Activated naive CD8-positive, alpha-beta T cell treated with anti-CD3 and anti-CD28 coated beads, Interleukin-2, amount 50 U/mL, for 24 hours (primary cell): ENCODE measurements around the gene ABI1.
A peak's percentile ranks its signal among the peaks of the same experiment; 100 is the strongest.
"Not testable (repeated sequence)": the region's sequence is repeated elsewhere in the genome, so short reads cannot be mapped to it uniquely, and the experiment has no call there.

ENCODE experiments used
- ATAC-seq: fragments of 150-1000 bp; cut with Tn5 transposase; one replicate; pipeline ENCODE4 v1.10.0; 2021
- DNase-seq: peaks from one replicate; pipeline ENCODE4 v3.0.0; 2021
- H3K27ac Mint-ChIP-seq: one replicate; pipeline ENCODE4 v1.8.0; 2021; ENCODE audit warnings: mild to moderate bottlenecking, mixed read lengths
- H3K27me3 Mint-ChIP-seq: one replicate; pipeline ENCODE4 v1.8.0; 2021; ENCODE audit warnings: mixed read lengths
- H3K36me3 Mint-ChIP-seq: one replicate; pipeline ENCODE4 v1.8.0; 2021; ENCODE audit warnings: low read depth, mixed read lengths
- H3K4me1 Mint-ChIP-seq: one replicate; pipeline ENCODE4 v1.8.0; 2021; ENCODE audit warnings: mixed read lengths
- H3K4me3 Mint-ChIP-seq: one replicate; pipeline ENCODE4 v1.8.0; 2021; ENCODE audit warnings: mild to moderate bottlenecking, moderate library complexity, mixed read lengths
- H3K9me3 Mint-ChIP-seq: one replicate; pipeline ENCODE4 v1.8.0; 2021; ENCODE audit warnings: mixed read lengths

Gene ABI1

GRCh38 chr10:26860102-26860442, 686 bp downstream of the ABI1 start:
- ATAC-seq = peak; percentile 1
- peaks cover 43% of the 10 kb centered on the region for H3K4me1 Mint-ChIP-seq
- H3K27me3 Mint-ChIP-seq = peaks cover 5% of the 10 kb centered on the region
- DNase-seq = peak; percentile 55
- H3K9me3 Mint-ChIP-seq = no peaks in the 10 kb centered on the region
- H3K36me3 Mint-ChIP-seq = no peaks in the 10 kb centered on the region
- peak overlapping the region; percentile 99 for H3K27ac Mint-ChIP-seq
- H3K4me3 Mint-ChIP-seq = peak overlapping the region; percentile 99

DNA sequence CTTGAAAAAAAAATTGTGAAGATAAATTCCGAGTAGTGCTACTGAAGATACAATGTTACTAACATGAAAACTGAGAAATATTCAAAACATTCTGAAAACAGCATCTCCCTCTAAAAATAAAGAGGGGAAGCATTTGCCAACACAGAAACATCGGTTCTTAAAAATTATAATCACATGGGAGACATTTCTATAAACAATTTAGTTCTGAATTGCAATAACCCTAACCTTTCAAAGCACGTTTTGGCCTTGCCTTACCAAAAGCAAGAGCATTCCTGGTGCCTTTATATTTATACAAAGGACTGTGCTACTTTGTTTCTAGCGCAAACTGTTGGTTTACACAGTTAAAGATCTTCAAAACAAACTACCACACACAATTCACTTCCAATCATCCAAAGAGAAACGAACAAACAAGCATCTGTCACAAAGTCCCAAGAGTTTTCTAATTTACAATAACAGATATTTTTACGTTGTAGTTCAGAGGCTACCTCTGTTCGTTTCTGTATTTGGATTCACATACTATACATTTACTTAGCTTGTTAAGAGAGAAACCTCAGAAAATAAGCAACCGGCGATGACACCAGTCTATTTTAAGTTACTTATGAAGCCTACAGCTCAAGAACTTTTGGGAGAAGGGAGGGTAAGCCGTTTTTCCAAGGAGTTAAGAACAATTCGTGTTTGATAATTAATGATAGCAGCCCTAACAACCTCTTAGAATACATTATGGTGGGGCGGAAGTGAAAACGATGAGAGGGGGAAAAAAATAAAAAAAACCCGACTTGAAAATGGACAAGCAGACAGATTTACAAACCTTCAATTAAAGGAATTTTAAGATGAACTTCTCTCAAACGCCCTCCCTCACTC, 1.3 kb downstream of the ABI1 start:
- DNase-seq (no peak), ATAC-seq (no peak)
- peak overlapping the region; percentile 99 for H3K27ac Mint-ChIP-seq
- peak overlapping the region; percentile 99 for H3K4me3 Mint-ChIP-seq
- peaks cover 5% of the 10 kb centered on the region for H3K27me3 Mint-ChIP-seq
- H3K36me3 Mint-ChIP-seq = no peaks in the 10 kb centered on the region
- H3K4me1 Mint-ChIP-seq = peaks cover 48% of the 10 kb centered on the region
- no peaks in the 10 kb centered on the region for H3K9me3 Mint-ChIP-seq

DNA sequence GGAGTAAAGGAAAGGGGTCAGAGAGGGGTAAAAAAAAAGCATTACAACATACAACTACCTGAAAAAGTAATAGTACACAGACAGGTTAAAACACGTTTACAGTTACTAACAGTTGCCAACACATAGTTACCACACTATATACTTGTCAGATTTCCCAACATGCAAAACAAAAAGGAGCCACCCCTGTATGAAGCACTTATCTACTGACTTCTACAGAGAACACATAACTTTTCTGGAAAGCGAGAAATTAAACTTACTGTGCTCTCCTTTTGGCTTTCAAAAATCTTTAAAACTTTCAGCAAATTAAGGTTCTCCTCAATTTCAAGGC, 2.1 kb downstream of the ABI1 start:
- peak overlapping the region; percentile 75 for H3K27ac Mint-ChIP-seq
- ATAC-seq (no peak), DNase-seq (no peak)
- peak overlapping the region; percentile 99 for H3K4me3 Mint-ChIP-seq
- H3K27me3 Mint-ChIP-seq = peaks cover 5% of the 10 kb centered on the region
- peaks cover 2% of the 10 kb centered on the region for H3K36me3 Mint-ChIP-seq
- H3K4me1 Mint-ChIP-seq = peaks cover 56% of the 10 kb centered on the region
- H3K9me3 Mint-ChIP-seq = peaks cover 2% of the 10 kb centered on the region

DNA sequence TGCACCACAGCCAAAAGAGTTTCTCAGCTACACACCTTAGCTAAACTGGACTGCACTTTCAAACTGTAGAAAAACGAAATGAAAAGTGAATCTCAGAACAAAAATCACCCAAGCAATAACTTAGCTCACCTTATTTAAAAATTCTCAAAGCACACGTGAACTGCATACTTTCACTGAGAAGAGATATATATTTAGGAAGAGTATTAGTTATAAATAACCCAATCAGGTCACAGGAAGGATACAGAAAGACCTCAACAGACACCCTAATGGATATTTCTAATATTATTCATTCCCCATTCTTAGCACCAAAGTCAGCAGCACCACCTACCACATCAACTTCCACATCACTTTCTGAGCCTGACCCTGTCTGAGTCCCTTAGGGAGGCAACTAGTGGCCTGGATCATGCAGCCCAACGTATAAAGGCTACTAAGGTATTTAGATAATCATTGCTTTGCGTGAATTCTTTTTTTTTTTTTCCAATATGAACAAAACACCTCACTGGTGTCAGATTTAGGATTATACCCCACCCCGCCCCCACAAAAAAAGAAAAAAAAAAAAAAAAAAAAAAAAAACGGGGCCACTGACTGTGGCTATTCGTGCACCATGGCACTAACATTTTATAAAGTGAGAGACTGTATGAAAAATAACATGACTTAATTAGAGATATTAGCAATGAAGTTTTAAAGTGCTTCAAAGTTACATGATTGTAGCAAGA, 2.6 kb downstream of the ABI1 start:
- H3K36me3 Mint-ChIP-seq = peaks cover 3% of the 10 kb centered on the region
- DNase-seq = no peak
- H3K9me3 Mint-ChIP-seq = peaks cover 3% of the 10 kb centered on the region
- peaks cover 1% of the 10 kb centered on the region for H3K27me3 Mint-ChIP-seq
- peak overlapping the region; percentile 75 for H3K27ac Mint-ChIP-seq
- peak overlapping the region; percentile 99 for H3K4me3 Mint-ChIP-seq
- ATAC-seq = no peak
- peaks cover 57% of the 10 kb centered on the region for H3K4me1 Mint-ChIP-seq

- Mint-ChIP-seq H3K27ac (peak overlapping the region; percentile 75), H3K4me3 (peak overlapping the region; percentile 99), H3K4me1 (peaks cover 57% of the 10 kb centered on the region)
- ATAC-seq, DNase-seq, H3K36me3 Mint-ChIP-seq, H3K9me3 Mint-ChIP-seq, H3K27me3 Mint-ChIP-seq: not testable (repeated sequence)
Observed at GRCh38 chr10:26857553-26857952, 3.2 kb downstream of the ABI1 start.

DNA sequence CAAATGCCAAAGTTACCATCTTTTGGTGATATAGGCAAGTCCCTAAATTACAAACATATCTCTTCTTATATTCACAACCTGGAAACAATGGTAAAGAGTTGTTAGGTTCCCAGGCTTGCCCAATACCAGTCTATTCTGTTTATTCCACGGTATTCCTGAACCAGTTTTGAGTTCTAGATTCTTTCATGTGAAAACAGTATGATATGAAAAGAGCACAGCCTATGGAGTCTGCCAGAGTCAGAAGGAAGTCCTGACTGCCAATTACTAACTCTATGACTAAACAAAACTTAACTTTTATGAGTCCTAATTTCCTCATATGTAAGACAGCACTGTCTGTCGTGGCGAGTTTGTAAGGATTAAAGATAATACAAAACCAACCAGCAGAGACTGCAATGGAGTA, 5.6 kb downstream of the ABI1 start:
- Mint-ChIP-seq H3K9me3 (peaks cover 3% of the 10 kb centered on the region), H3K4me1 (peaks cover 63% of the 10 kb centered on the region), H3K27ac (no peak overlapping the region), H3K4me3 (no peak overlapping the region), H3K36me3 (peaks cover 7% of the 10 kb centered on the region), H3K27me3 (no peaks in the 10 kb centered on the region)
- ATAC-seq (peak; percentile 63), DNase-seq (no peak)

DNA sequence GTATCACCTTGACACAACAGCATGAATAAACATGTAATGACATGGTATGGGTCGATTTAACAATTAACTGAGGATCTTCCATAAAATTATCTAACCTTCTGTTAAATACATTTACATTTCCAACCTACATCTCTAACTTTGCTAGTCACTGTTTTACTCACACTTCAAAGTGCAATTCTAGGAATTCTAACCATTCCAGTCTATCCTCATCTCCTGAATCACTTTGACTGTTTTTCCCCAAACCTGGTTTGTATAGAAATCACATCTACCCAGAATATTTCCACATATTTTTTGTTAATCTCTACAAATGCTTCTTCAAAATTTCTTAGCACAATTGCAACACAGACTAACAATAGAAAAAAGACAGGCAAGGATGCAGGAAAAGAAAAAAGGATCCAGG, 6.2 kb downstream of the ABI1 start:
- peaks cover 68% of the 10 kb centered on the region for H3K4me1 Mint-ChIP-seq
- peaks cover 3% of the 10 kb centered on the region for H3K9me3 Mint-ChIP-seq
- H3K27ac Mint-ChIP-seq = no peak overlapping the region
- peaks cover 7% of the 10 kb centered on the region for H3K36me3 Mint-ChIP-seq
- DNase-seq (no peak), ATAC-seq (no peak)
- H3K27me3 Mint-ChIP-seq = no peaks in the 10 kb centered on the region
- H3K4me3 Mint-ChIP-seq = no peak overlapping the region

- H3K4me3 Mint-ChIP-seq = no peak overlapping the region
- ATAC-seq = no peak
Observed at GRCh38 chr10:26844396-26844975, 16.3 kb downstream of the ABI1 start.

GRCh38 chr10:26843736-26844135, 17.0 kb downstream of the ABI1 start:
- ATAC-seq = no peak
- Mint-ChIP-seq H3K27ac (peak overlapping the region; percentile 71), H3K4me3 (no peak overlapping the region), H3K9me3 (no peaks in the 10 kb centered on the region), H3K4me1 (peaks cover 62% of the 10 kb centered on the region), H3K36me3 (peaks cover 12% of the 10 kb centered on the region), H3K27me3 (no peaks in the 10 kb centered on the region)
- no peak for DNase-seq

More at GRCh38 chr10:26844396-26844975, 16.3 kb downstream of the ABI1 start:
- DNase-seq = no peak
- no peaks in the 10 kb centered on the region for H3K27me3 Mint-ChIP-seq
- H3K9me3 Mint-ChIP-seq = no peaks in the 10 kb centered on the region
- H3K4me1 Mint-ChIP-seq = peaks cover 60% of the 10 kb centered on the region
- peak overlapping the region; percentile 71 for H3K27ac Mint-ChIP-seq
- peaks cover 12% of the 10 kb centered on the region for H3K36me3 Mint-ChIP-seq

GRCh38 chr10:26841733-26842317, 18.9 kb downstream of the ABI1 start:
- H3K4me1 Mint-ChIP-seq = peaks cover 68% of the 10 kb centered on the region
- DNase-seq (no peak), ATAC-seq (no peak)
- no peak overlapping the region for H3K4me3 Mint-ChIP-seq
- H3K36me3 Mint-ChIP-seq = peaks cover 13% of the 10 kb centered on the region
- no peaks in the 10 kb centered on the region for H3K27me3 Mint-ChIP-seq
- peak overlapping the region; percentile 40 for H3K27ac Mint-ChIP-seq
- no peaks in the 10 kb centered on the region for H3K9me3 Mint-ChIP-seq

- DNase-seq = no peak
- no peak overlapping the region for H3K4me3 Mint-ChIP-seq
- H3K27ac Mint-ChIP-seq = peak overlapping the region; percentile 40
- H3K9me3 Mint-ChIP-seq = no peaks in the 10 kb centered on the region
- no peak for ATAC-seq
- H3K27me3 Mint-ChIP-seq = no peaks in the 10 kb centered on the region
- H3K36me3 Mint-ChIP-seq = peaks cover 16% of the 10 kb centered on the region
- H3K4me1 Mint-ChIP-seq = peaks cover 67% of the 10 kb centered on the region
Observed at GRCh38 chr10:26840938-26841732, 19.6 kb downstream of the ABI1 start.

DNA sequence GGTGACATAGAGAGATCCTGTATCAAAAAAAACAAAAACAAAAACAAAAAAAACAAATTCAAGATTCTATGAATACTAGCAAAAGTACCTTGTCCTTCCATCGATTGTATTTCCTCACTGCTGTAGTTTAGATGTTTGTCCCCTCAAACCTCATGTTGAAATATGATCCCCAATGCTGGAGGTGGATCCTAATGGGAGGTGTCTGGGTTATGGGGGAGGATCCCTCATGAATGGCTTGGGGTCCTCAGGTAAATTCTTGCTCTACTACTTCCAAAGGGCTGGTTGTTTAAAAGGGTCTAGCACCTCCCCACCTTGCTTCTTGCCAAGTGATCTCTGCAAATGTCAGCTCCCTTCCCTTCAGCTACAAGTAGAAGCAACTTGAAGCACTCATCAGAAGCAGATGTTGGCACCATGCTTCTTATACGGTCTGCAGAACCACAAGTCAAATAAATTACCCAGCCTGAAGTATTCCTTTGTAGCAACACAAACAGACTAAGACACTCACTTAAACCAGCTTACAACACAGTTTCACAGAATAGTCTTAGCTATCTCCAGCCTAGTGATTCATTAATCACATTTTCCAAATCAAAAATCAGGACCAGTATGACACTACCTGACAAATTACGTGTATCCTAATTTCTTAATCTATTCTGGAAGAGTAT, 20.7 kb downstream of the ABI1 start:
- Mint-ChIP-seq H3K9me3 (no peaks in the 10 kb centered on the region), H3K36me3 (peaks cover 20% of the 10 kb centered on the region), H3K27me3 (no peaks in the 10 kb centered on the region), H3K4me1 (peaks cover 67% of the 10 kb centered on the region), H3K27ac (peak overlapping the region; percentile 29), H3K4me3 (no peak overlapping the region)
- DNase-seq (no peak), ATAC-seq (peak; percentile 69)

DNA sequence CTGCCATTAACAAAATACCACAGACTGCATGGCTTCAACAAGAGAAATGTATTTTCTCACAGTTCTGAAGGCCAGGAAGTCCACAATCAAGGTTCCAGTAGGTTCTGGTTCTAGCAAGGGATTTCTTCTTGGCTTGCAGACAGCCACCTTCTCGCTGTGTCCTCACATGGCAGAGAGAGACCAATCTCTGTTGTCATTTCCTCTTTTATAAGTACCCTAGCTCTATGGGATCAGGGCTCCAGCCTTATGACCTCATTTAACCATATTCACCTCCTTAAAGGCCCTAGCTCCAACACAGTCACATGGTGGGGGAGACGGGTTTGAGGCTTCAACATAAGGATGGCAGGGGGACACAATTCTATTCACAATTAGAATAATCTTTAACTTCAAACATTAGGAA, 23.6 kb downstream of the ABI1 start:
- H3K36me3 Mint-ChIP-seq = peaks cover 19% of the 10 kb centered on the region
- H3K4me3 Mint-ChIP-seq = no peak overlapping the region
- no peaks in the 10 kb centered on the region for H3K9me3 Mint-ChIP-seq
- ATAC-seq (no peak), DNase-seq (no peak)
- H3K27me3 Mint-ChIP-seq = no peaks in the 10 kb centered on the region
- H3K27ac Mint-ChIP-seq = no peak overlapping the region
- peaks cover 63% of the 10 kb centered on the region for H3K4me1 Mint-ChIP-seq

GRCh38 chr10:26835025-26835424, 25.7 kb downstream of the ABI1 start:
- ATAC-seq (no peak), DNase-seq (no peak)
- H3K27me3 Mint-ChIP-seq = no peaks in the 10 kb centered on the region

More at GRCh38 chr10:26835025-26835424, 25.7 kb downstream of the ABI1 start:
- no peak overlapping the region for H3K27ac Mint-ChIP-seq
- H3K4me3 Mint-ChIP-seq = no peak overlapping the region
- H3K9me3 Mint-ChIP-seq = peaks cover 7% of the 10 kb centered on the region
- peaks cover 25% of the 10 kb centered on the region for H3K36me3 Mint-ChIP-seq
- peaks cover 60% of the 10 kb centered on the region for H3K4me1 Mint-ChIP-seq
